Transverse colon (tissue), 4 donors: Measurements from ENCODE around the gene GPR78.

ENCODE experiments used
- POLR2A ChIP-seq: fragments of 450-650 bp; IDR thresholded peaks from one replicate; pipeline ENCODE4 v1.6.1; 2016; ENCODE audit warnings: antibody characterized with exemption, mild to moderate bottlenecking, moderate library complexity
- POLR2AphosphoS5 ChIP-seq, 3 donors: sonication (generic); formaldehyde crosslinking; IDR thresholded peaks; one replicate each; pipeline ENCODE4 v1.6.1; 2016; ENCODE audit warnings: antibody characterized with exemption in 3 of 3
- TF ChIP-seq, protein P1 (sequence below), 5 experiments: fragments of 200-600 bp in 3 of 5; fragments of 450-650 bp in 2 of 5; sonication (generic) in 3 of 5; IDR thresholded peaks; 1 replicate in 2 of 5; 2 replicates in 3 of 5; pipeline ENCODE4 v1.5.1; 2016 to 2017; ENCODE audit warnings: antibody characterized with exemption in 5 of 5, inconsistent platforms in 3 of 5, mild to moderate bottlenecking in 2 of 5, moderate library complexity in 1 of 5

DNA sequence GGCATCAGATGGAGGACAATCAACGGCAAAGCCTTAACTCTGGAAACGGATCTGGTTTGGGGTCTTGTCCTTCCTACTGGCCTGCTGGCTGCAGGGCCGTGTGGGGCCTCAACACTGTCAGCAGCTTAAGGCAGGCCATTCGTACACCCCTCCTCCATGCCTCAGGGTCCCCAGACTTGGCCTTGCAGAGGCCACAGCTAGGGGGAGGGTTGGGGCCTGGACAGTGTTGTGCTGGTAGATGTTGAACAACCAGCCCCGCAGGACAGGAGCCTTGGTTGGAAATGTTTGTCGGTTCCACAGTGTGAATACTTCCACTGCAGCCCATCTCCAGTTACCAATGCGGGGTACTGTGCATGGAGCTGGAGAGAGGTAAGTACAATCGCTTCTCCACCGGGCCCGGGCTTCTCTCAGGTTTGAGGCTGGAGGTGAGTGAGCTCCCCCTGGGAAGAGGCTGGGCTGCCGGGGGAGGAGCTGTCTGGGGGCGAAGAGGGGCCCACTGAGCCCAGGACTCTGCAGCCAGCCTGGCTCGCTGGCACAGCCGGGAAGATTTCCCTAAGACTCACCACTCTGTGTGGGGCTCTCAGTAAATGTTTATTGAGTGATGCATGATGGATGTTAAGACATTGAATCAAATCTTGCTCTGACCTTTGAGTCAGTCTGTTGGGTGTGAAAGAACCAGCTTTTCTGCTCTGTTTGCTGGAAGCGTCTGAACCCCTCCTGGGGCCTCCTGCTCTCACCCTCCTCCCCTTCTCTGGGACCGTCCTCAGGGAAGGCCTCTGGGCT, 19.7 kb upstream of the GPR78 start:
- TF ChIP-seq, protein P1, sequence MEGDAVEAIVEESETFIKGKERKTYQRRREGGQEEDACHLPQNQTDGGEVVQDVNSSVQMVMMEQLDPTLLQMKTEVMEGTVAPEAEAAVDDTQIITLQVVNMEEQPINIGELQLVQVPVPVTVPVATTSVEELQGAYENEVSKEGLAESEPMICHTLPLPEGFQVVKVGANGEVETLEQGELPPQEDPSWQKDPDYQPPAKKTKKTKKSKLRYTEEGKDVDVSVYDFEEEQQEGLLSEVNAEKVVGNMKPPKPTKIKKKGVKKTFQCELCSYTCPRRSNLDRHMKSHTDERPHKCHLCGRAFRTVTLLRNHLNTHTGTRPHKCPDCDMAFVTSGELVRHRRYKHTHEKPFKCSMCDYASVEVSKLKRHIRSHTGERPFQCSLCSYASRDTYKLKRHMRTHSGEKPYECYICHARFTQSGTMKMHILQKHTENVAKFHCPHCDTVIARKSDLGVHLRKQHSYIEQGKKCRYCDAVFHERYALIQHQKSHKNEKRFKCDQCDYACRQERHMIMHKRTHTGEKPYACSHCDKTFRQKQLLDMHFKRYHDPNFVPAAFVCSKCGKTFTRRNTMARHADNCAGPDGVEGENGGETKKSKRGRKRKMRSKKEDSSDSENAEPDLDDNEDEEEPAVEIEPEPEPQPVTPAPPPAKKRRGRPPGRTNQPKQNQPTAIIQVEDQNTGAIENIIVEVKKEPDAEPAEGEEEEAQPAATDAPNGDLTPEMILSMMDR (IDR thresholded peaks at IDR 0.05) = no peak
- no peak for TF ChIP-seq POLR2A
- no peak for TF ChIP-seq POLR2AphosphoS5 (IDR thresholded peaks at IDR 0.05)
